ENCODE measurements around the gene ADAM12. TPM values are rescaled to one million over a fixed set of nuclear protein-coding genes. Genes with fewer than 3 reads are reported as not detected.
A peak's percentile ranks its signal among the peaks of the same experiment; 100 is the strongest.

The ADAM12 gene
- polyA plus RNA-seq, 1 donor from 2014 or later: 0.09 TPM

- no peaks in the 10 kb centered on the region for H3K9me3 ChIP-seq (ENCODE audit: low read length)
- H2AFZ ChIP-seq (ENCODE audit: low read depth, low read length): no peak overlapping the region
- no peak overlapping the region for H3K4me3 ChIP-seq (ENCODE audit: low read length)
- H3K79me2 ChIP-seq (replicated peaks; ENCODE audit: insufficient read depth, low read length): no peaks in the 10 kb centered on the region
- no peak overlapping the region for H3K27ac ChIP-seq (ENCODE audit: low read length)
- TF ChIP-seq EP300 (conservative IDR thresholded peaks at IDR 0.05; ENCODE audit: poor library complexity, severe bottlenecking) (no peak), REST (IDR thresholded peaks at IDR 0.05; ENCODE audit: borderline replicate concordance) (no peak), MXI1 (conservative IDR thresholded peaks at IDR 0.05; ENCODE audit: poor library complexity, severe bottlenecking) (no peak)
- no peaks in the 10 kb centered on the region for H3K27me3 ChIP-seq (ENCODE audit: insufficient read depth, low read depth, low read length)
- H3K36me3 ChIP-seq (ENCODE audit: insufficient read depth, low read length): no peaks in the 10 kb centered on the region
- H3K4me2 ChIP-seq (ENCODE audit: low read length): no peak overlapping the region
- no peaks in the 10 kb centered on the region for H3F3A ChIP-seq (ENCODE audit: insufficient read depth, low read length, poor library complexity, severe bottlenecking)
- no peaks in the 10 kb centered on the region for H4K20me1 ChIP-seq (ENCODE audit: insufficient read depth)
- H3K9ac ChIP-seq (ENCODE audit: low read length): no peak overlapping the region
- H3K9me2 ChIP-seq (ENCODE audit: insufficient read depth, low read length): no peaks in the 10 kb centered on the region
Measured at GRCh38 chr10:126034586-126034985, 353.7 kb downstream of the ADAM12 start.

GRCh38 chr10:126029999-126030398 lies 358.3 kb downstream of the ADAM12 start:
- H3K9ac ChIP-seq (ENCODE audit: low read length): peak overlapping the region; percentile 44
- TF ChIP-seq REST (IDR thresholded peaks at IDR 0.05; ENCODE audit: borderline replicate concordance) (peak; percentile 71), EZH2 (IDR thresholded peaks at IDR 0.05; ENCODE audit: borderline replicate concordance, insufficient read depth, low read length, poor library complexity, severe bottlenecking) (no peak), EP300 (conservative IDR thresholded peaks at IDR 0.05; ENCODE audit: poor library complexity, severe bottlenecking) (peak; percentile 95), POLR2AphosphoS5 (IDR thresholded peaks at IDR 0.05) (peak; percentile 45)
- H4K20me1 ChIP-seq (ENCODE audit: insufficient read depth): no peaks in the 10 kb centered on the region
- H2AFZ ChIP-seq (ENCODE audit: low read depth, low read length): no peak overlapping the region
- no peaks in the 10 kb centered on the region for H3K27me3 ChIP-seq (ENCODE audit: insufficient read depth, low read depth, low read length)
- peak overlapping the region; percentile 78 for H3K27ac ChIP-seq (ENCODE audit: low read length)
- H3K9me2 ChIP-seq (ENCODE audit: insufficient read depth, low read length): no peaks in the 10 kb centered on the region
- no peaks in the 10 kb centered on the region for H3K36me3 ChIP-seq (ENCODE audit: insufficient read depth, low read length)
- no peak overlapping the region for H3K4me3 ChIP-seq (ENCODE audit: low read length)
- no peaks in the 10 kb centered on the region for H3K79me2 ChIP-seq (replicated peaks; ENCODE audit: insufficient read depth, low read length)
- H3F3A ChIP-seq (ENCODE audit: insufficient read depth, low read length, poor library complexity, severe bottlenecking): no peaks in the 10 kb centered on the region
- no peaks in the 10 kb centered on the region for H3K9me3 ChIP-seq (ENCODE audit: low read length)
- H3K4me2 ChIP-seq (ENCODE audit: low read length): peak overlapping the region; percentile 2

- no peaks in the 10 kb centered on the region for H4K20me1 ChIP-seq (ENCODE audit: insufficient read depth)
- no peak overlapping the region for H2AFZ ChIP-seq (ENCODE audit: low read depth, low read length)
- H3K79me2 ChIP-seq (replicated peaks; ENCODE audit: insufficient read depth, low read length): no peaks in the 10 kb centered on the region
- H3F3A ChIP-seq (ENCODE audit: insufficient read depth, low read length, poor library complexity, severe bottlenecking): no peaks in the 10 kb centered on the region
- no peak overlapping the region for H3K4me3 ChIP-seq (ENCODE audit: low read length)
- no peaks in the 10 kb centered on the region for H3K27me3 ChIP-seq (ENCODE audit: insufficient read depth, low read depth, low read length)
- no peak overlapping the region for H3K4me2 ChIP-seq (ENCODE audit: low read length)
- H3K36me3 ChIP-seq (ENCODE audit: insufficient read depth, low read length): no peaks in the 10 kb centered on the region
- H3K9me3 ChIP-seq (ENCODE audit: low read length): no peaks in the 10 kb centered on the region
- H3K9ac ChIP-seq (ENCODE audit: low read length): no peak overlapping the region
- H3K9me2 ChIP-seq (ENCODE audit: insufficient read depth, low read length): no peaks in the 10 kb centered on the region
- H3K27ac ChIP-seq (ENCODE audit: low read length): no peak overlapping the region
- no peak for TF ChIP-seq MXI1 (conservative IDR thresholded peaks at IDR 0.05; ENCODE audit: poor library complexity, severe bottlenecking)
- no peak for TF ChIP-seq REST (IDR thresholded peaks at IDR 0.05; ENCODE audit: borderline replicate concordance)
- no peak for TF ChIP-seq EP300 (conservative IDR thresholded peaks at IDR 0.05; ENCODE audit: poor library complexity, severe bottlenecking)
- no peak for TF ChIP-seq EZH2 (IDR thresholded peaks at IDR 0.05; ENCODE audit: borderline replicate concordance, insufficient read depth, low read length, poor library complexity, severe bottlenecking)
- TF ChIP-seq RAD21 (conservative IDR thresholded peaks at IDR 0.05): no peak
- TF ChIP-seq TAF1 (IDR thresholded peaks at IDR 0.05; ENCODE audit: low read depth): no peak
- no peak for TF ChIP-seq POLR2AphosphoS5 (IDR thresholded peaks at IDR 0.05)
- no peak for TF ChIP-seq CTCF (IDR thresholded peaks at IDR 0.05; ENCODE audit: poor library complexity, severe bottlenecking)
- TF ChIP-seq SMC3 (conservative IDR thresholded peaks at IDR 0.05; ENCODE audit: poor library complexity): no peak
Measured at GRCh38 chr10:126027692-126028091, 360.6 kb downstream of the ADAM12 start.
